Tongue (tissue), 3 donors: ENCODE data around the gene CDK8. TPM values are rescaled to one million over a fixed set of nuclear protein-coding genes. Genes with fewer than 3 reads are reported as not detected.

ENCODE experiments used
- DNase-seq: peaks from one replicate; pipeline ENCODE4 v3.0.0-alpha.2; 2015
- small RNA-seq: library from RNA; depleted of rRNA; stranded (forward); fragments of <200 nt; gene quantifications from one replicate; pipeline ENCODE3, GENCODE V24; 2014; ENCODE audit warnings: low replicate concordance
- total RNA-seq: library from RNA; depleted of rRNA; stranded (reverse); fragments of >200 nt; gene quantifications from one replicate; pipeline ENCODE4 v1.2.3, GENCODE V29; 2014

CDK8 gene
- total RNA-seq, 1 donor from 2014 or later = 20.9 TPM

DNA sequence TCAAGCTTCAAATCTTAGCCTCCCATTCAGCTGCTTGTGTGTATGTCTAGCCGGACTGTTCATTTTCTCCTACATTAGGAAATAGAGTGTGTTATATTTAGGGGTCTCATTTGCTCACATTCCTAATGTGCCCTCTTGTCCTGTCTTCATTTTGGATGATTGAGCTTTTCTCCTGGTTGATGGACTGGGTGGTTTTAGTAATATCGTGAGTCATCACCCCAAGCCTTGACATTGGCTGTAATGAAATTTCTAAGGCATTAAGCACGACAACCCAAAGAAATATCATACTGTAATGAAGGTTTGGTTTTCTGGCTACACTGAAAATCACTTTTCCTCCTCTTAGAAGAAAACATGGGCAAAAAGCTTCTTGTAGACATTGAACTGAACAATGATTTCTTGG lies 192.8 kb downstream of the CDK8 start:
- DNase-seq = no peak

DNA sequence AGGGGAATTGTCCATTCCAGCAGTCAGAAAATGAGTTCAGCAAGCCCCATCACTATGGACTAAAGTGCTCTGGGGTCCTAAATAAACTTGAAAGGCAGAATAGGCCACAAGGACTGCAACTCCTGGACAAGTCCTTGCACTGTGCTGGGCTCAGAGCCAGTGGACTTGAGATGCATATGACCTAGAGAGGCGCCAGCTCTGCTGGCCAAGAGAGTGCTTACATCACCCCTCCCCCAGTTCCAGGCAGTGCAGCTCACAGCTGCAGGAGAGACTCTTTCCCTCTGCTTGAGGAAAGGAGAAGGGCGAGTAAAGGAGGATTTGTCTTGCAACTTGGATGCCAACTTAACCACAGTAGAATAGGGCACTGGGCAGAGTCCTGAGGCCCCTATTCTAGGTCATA lies 194.1 kb downstream of the CDK8 start:
- DNase-seq = no peak

DNA sequence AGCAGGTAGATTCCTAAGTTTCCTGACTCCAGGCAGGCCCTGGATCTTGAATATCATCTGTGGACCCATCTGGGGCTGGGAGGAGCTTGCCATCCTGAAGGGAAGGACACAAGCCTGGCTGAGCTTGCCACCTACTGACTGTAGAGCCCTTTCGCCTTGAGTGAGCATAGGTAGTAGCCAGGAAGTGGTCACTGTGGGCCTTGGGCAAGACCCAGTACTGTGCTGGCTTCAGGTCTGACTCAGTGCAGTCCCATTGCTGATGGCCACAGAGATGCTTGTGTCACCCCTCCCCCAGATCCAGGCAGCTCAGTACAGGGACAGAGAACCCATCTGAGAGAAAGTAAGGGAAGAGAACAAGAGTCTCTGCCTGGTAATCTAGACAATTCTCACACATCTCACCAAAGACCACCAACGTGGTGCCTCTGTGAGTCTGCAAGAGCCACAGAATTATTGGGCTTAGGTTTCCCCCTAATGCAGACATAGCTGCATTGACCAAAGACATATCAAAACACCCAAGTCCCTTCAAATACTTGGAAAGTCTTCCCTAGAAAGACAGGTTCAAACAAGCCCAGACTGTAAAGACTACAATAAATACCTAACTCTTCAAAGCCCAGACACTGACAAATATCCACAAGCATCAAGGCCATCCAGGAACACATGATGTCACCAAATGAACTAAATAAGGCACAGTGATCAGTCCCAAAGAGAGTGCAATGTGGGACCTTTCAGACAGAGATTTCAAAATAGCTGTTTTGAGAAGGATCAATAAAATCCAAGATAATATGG lies 195.3 kb downstream of the CDK8 start:
- DNase-seq = no peak

Small RNAs within 50 kb of the gene (small RNA-seq; reads per million reads assigned to genes)
- not detected for gene RF02271

Other genes starting within 250 kb of the CDK8 start
- 116 TPM for gene SHISA2, start 202.1 kb upstream of the CDK8 start, total RNA-seq
- gene RNF6, start 31.8 kb upstream of the CDK8 start, total RNA-seq = 29.8 TPM